ENCODE results near the gene HSDL1.
A peak's percentile ranks its signal among the peaks of the same experiment; 100 is the strongest.

Gene HSDL1

GRCh38 chr16:84169765-84170310 lies 24.9 kb upstream of the HSDL1 start:
- no peak overlapping the region for H2BK12ac ChIP-seq (ENCODE audit: low read length)
- H3K27ac ChIP-seq (ENCODE audit: low read depth, low read length), result no peak overlapping the region
- H3K23ac ChIP-seq (ENCODE audit: low read length), result no peak overlapping the region
- no peak for DNase-seq
- H3K4me3 ChIP-seq (ENCODE audit: low read depth, low read length), result no peak overlapping the region
- no peaks in the 10 kb centered on the region for H3K9me3 ChIP-seq (ENCODE audit: insufficient read depth, low read depth, low read length)
- no peak overlapping the region for H2BK5ac ChIP-seq (ENCODE audit: low read depth, low read length, poor library complexity)
- no peak overlapping the region for H2BK120ac ChIP-seq (ENCODE audit: insufficient read depth, low read length, poor library complexity)
- H3K18ac ChIP-seq (ENCODE audit: low read length), result no peak overlapping the region
- no peak overlapping the region for H4K91ac ChIP-seq (ENCODE audit: low read depth, low read length)
- no peaks in the 10 kb centered on the region for H3K36me3 ChIP-seq (ENCODE audit: control insufficient read depth in 1 of 2, insufficient read depth in 2 of 2, low read length in 2 of 2)
- H3K79me1 ChIP-seq (ENCODE audit: low read length), result no peaks in the 10 kb centered on the region
- no peak overlapping the region for H3K9ac ChIP-seq (ENCODE audit: low read length)
- no CpG with 5 or more reads among the region's 11 CpGs for WGBS (ENCODE audit: extremely low coverage, insufficient coverage, insufficient read length)
- no peaks in the 10 kb centered on the region for H3K4me1 ChIP-seq (ENCODE audit: control insufficient read depth in 1 of 2, insufficient read depth in 2 of 2, low read length in 2 of 2)
- no peak overlapping the region for H3K4me2 ChIP-seq (ENCODE audit: low read length)
- H3K27me3 ChIP-seq (ENCODE audit: insufficient read depth, low read length), result no peaks in the 10 kb centered on the region
- H3K4ac ChIP-seq (ENCODE audit: low read depth, low read length), result no peak overlapping the region
- H3K79me2 ChIP-seq (ENCODE audit: control insufficient read depth, insufficient read depth, low read length, poor library complexity), result no peaks in the 10 kb centered on the region
- H2AK5ac ChIP-seq (ENCODE audit: low read length), result no peak overlapping the region
- H4K8ac ChIP-seq (ENCODE audit: low read depth, low read length), result no peak overlapping the region
- no peak overlapping the region for H2AFZ ChIP-seq (ENCODE audit: insufficient read depth, low read length, poor library complexity)
- H4K12ac ChIP-seq (ENCODE audit: low read depth, low read length), result no peak overlapping the region
- no peak overlapping the region for H3K14ac ChIP-seq (ENCODE audit: low read length)

- Histone ChIP-seq H3K18ac (ENCODE audit: low read length) (no peak overlapping the region), H2AFZ (ENCODE audit: insufficient read depth, low read length, poor library complexity) (no peak overlapping the region), H3K79me1 (ENCODE audit: low read length) (no peaks in the 10 kb centered on the region), H4K91ac (ENCODE audit: low read depth, low read length) (no peak overlapping the region), H3K23ac (ENCODE audit: low read length) (no peak overlapping the region), H3K4me3 (ENCODE audit: low read depth, low read length) (no peak overlapping the region), H2AK5ac (ENCODE audit: low read length) (no peak overlapping the region), H3K79me2 (ENCODE audit: control insufficient read depth, insufficient read depth, low read length, poor library complexity) (no peaks in the 10 kb centered on the region), H4K12ac (ENCODE audit: low read depth, low read length) (no peak overlapping the region), H4K8ac (ENCODE audit: low read depth, low read length) (no peak overlapping the region), H3K9ac (ENCODE audit: low read length) (no peak overlapping the region), H2BK120ac (ENCODE audit: insufficient read depth, low read length, poor library complexity) (no peak overlapping the region), H3K36me3 (ENCODE audit: control insufficient read depth in 1 of 2, insufficient read depth in 2 of 2, low read length in 2 of 2) (no peaks in the 10 kb centered on the region), H3K27ac (ENCODE audit: low read depth, low read length) (no peak overlapping the region), H3K4me2 (ENCODE audit: low read length) (no peak overlapping the region), H2BK5ac (ENCODE audit: low read depth, low read length, poor library complexity) (no peak overlapping the region), H3K4ac (ENCODE audit: low read depth, low read length) (no peak overlapping the region), H3K4me1 (ENCODE audit: control insufficient read depth in 1 of 2, insufficient read depth in 2 of 2, low read length in 2 of 2) (no peaks in the 10 kb centered on the region), H2BK12ac (ENCODE audit: low read length) (no peak overlapping the region), H3K14ac (ENCODE audit: low read length) (no peak overlapping the region), H3K27me3 (ENCODE audit: insufficient read depth, low read length) (no peaks in the 10 kb centered on the region), H3K9me3 (ENCODE audit: insufficient read depth, low read depth, low read length) (no peaks in the 10 kb centered on the region)
- WGBS (ENCODE audit: extremely low coverage, insufficient coverage, insufficient read length), result no CpG with 5 or more reads among the region's 13 CpGs
- no peak for DNase-seq
Measured at GRCh38 chr16:84166796-84167695, 22.1 kb upstream of the HSDL1 start.

GRCh38 chr16:84165746-84166145 lies 20.8 kb upstream of the HSDL1 start:
- H3K14ac ChIP-seq (ENCODE audit: low read length), result no peak overlapping the region
- H3K4me1 ChIP-seq (ENCODE audit: control insufficient read depth in 1 of 2, insufficient read depth in 2 of 2, low read length in 2 of 2), result no peaks in the 10 kb centered on the region

GRCh38 chr16:84161801-84162200 lies 16.8 kb upstream of the HSDL1 start:
- Histone ChIP-seq H3K14ac (ENCODE audit: low read length) (no peak overlapping the region), H3K4ac (ENCODE audit: low read depth, low read length) (no peak overlapping the region), H4K8ac (ENCODE audit: low read depth, low read length) (no peak overlapping the region), H2AK5ac (ENCODE audit: low read length) (no peak overlapping the region), H3K79me2 (ENCODE audit: control insufficient read depth, insufficient read depth, low read length, poor library complexity) (no peaks in the 10 kb centered on the region), H3K79me1 (ENCODE audit: low read length) (no peaks in the 10 kb centered on the region), H3K36me3 (ENCODE audit: control insufficient read depth in 1 of 2, insufficient read depth in 2 of 2, low read length in 2 of 2) (no peaks in the 10 kb centered on the region), H3K27me3 (ENCODE audit: insufficient read depth, low read length) (no peaks in the 10 kb centered on the region), H4K12ac (ENCODE audit: low read depth, low read length) (no peak overlapping the region), H3K4me3 (ENCODE audit: low read depth, low read length) (no peak overlapping the region), H2BK120ac (ENCODE audit: insufficient read depth, low read length, poor library complexity) (no peak overlapping the region), H3K23ac (ENCODE audit: low read length) (no peak overlapping the region), H3K9ac (ENCODE audit: low read length) (peak overlapping the region; percentile 63), H3K9me3 (ENCODE audit: insufficient read depth, low read depth, low read length) (no peaks in the 10 kb centered on the region), H2AFZ (ENCODE audit: insufficient read depth, low read length, poor library complexity) (no peak overlapping the region), H3K18ac (ENCODE audit: low read length) (no peak overlapping the region), H3K4me1 (ENCODE audit: control insufficient read depth in 1 of 2, insufficient read depth in 2 of 2, low read length in 2 of 2) (no peaks in the 10 kb centered on the region), H3K27ac (ENCODE audit: low read depth, low read length) (no peak overlapping the region), H2BK12ac (ENCODE audit: low read length) (no peak overlapping the region), H4K91ac (ENCODE audit: low read depth, low read length) (no peak overlapping the region), H3K4me2 (ENCODE audit: low read length) (no peak overlapping the region), H2BK5ac (ENCODE audit: low read depth, low read length, poor library complexity) (no peak overlapping the region)
- no peak for DNase-seq
- WGBS (ENCODE audit: extremely low coverage, insufficient coverage, insufficient read length), result no CpG with 5 or more reads among the region's 3 CpGs

More at GRCh38 chr16:84165746-84166145, 20.8 kb upstream of the HSDL1 start:
- Histone ChIP-seq H3K27ac (ENCODE audit: low read depth, low read length) (no peak overlapping the region), H4K8ac (ENCODE audit: low read depth, low read length) (no peak overlapping the region), H4K12ac (ENCODE audit: low read depth, low read length) (no peak overlapping the region), H4K91ac (ENCODE audit: low read depth, low read length) (no peak overlapping the region), H3K23ac (ENCODE audit: low read length) (no peak overlapping the region), H2AFZ (ENCODE audit: insufficient read depth, low read length, poor library complexity) (no peak overlapping the region), H3K9ac (ENCODE audit: low read length) (no peak overlapping the region), H2BK120ac (ENCODE audit: insufficient read depth, low read length, poor library complexity) (no peak overlapping the region), H2AK5ac (ENCODE audit: low read length) (no peak overlapping the region), H3K36me3 (ENCODE audit: control insufficient read depth in 1 of 2, insufficient read depth in 2 of 2, low read length in 2 of 2) (no peaks in the 10 kb centered on the region), H2BK12ac (ENCODE audit: low read length) (no peak overlapping the region), H3K4me3 (ENCODE audit: low read depth, low read length) (no peak overlapping the region), H3K9me3 (ENCODE audit: insufficient read depth, low read depth, low read length) (no peaks in the 10 kb centered on the region), H3K79me2 (ENCODE audit: control insufficient read depth, insufficient read depth, low read length, poor library complexity) (no peaks in the 10 kb centered on the region), H3K4ac (ENCODE audit: low read depth, low read length) (no peak overlapping the region), H3K18ac (ENCODE audit: low read length) (no peak overlapping the region), H2BK5ac (ENCODE audit: low read depth, low read length, poor library complexity) (no peak overlapping the region), H3K27me3 (ENCODE audit: insufficient read depth, low read length) (no peaks in the 10 kb centered on the region), H3K4me2 (ENCODE audit: low read length) (no peak overlapping the region), H3K79me1 (ENCODE audit: low read length) (no peaks in the 10 kb centered on the region)
- WGBS (ENCODE audit: extremely low coverage, insufficient coverage, insufficient read length), result no CpG with 5 or more reads among the region's 7 CpGs
- DNase-seq, result no peak

Data from trophoblast cell (in vitro differentiated cells and primary cell).